HG02798 (cell line): ENCODE results near the gene IRF1.
"Not testable (repeated sequence)": the region's sequence is repeated elsewhere in the genome, so short reads cannot be mapped to it uniquely, and the experiment has no call there.

ENCODE experiments used
- ATAC-seq: cut with Tn5 transposase; IDR thresholded peaks from one replicate; pipeline ENCODE4 v1.9.1; 2021; ENCODE audit warnings: mild to moderate bottlenecking; ENCODE audit not compliant: unreplicated experiment, poor library complexity

Gene IRF1

GRCh38 chr5:132490484-132491367 is at the start of gene IRF1:
Gene IRF1, minus strand, starts transcription at chr5:132490773. Its CDS starts 1,295 bp downstream, at chr5:132489478.
- peak; percentile 84 for ATAC-seq

GRCh38 chr5:132540149-132540548 is 49.6 kb upstream of the IRF1 start:
- no peak for ATAC-seq

GRCh38 chr5:132539716-132540115 is 49.1 kb upstream of the IRF1 start:
- no peak for ATAC-seq

- no peak for ATAC-seq
These were observed 40.4 kb upstream of the IRF1 start for GRCh38 chr5:132530946-132531345.

- ATAC-seq = no peak
These were observed 38.5 kb upstream of the IRF1 start for GRCh38 chr5:132528866-132529634.

- ATAC-seq = no peak
These were observed 37.4 kb upstream of the IRF1 start for GRCh38 chr5:132528021-132528420.

GRCh38 chr5:132526974-132527564 is 36.5 kb upstream of the IRF1 start:
- ATAC-seq = peak; percentile 14

- ATAC-seq = peak; percentile 48
These were observed 35.9 kb upstream of the IRF1 start for GRCh38 chr5:132526290-132526973.

GRCh38 chr5:132525299-132525724 is 34.7 kb upstream of the IRF1 start:
- peak; percentile 71 for ATAC-seq

GRCh38 chr5:132524877-132525276 is 34.3 kb upstream of the IRF1 start:
- ATAC-seq = not testable (repeated sequence)

GRCh38 chr5:132522067-132522466 is 31.5 kb upstream of the IRF1 start:
- not testable (repeated sequence) for ATAC-seq

GRCh38 chr5:132513618-132514336 is 23.2 kb upstream of the IRF1 start:
- ATAC-seq = not testable (repeated sequence)

- ATAC-seq = no peak
These were observed 19.5 kb upstream of the IRF1 start for GRCh38 chr5:132510076-132510475.

- peak; percentile 73 for ATAC-seq
These were observed 15.6 kb upstream of the IRF1 start for GRCh38 chr5:132506094-132506692.

GRCh38 chr5:132505641-132506040 is 15.1 kb upstream of the IRF1 start:
- no peak for ATAC-seq

- no peak for ATAC-seq
These were observed 14.2 kb upstream of the IRF1 start for GRCh38 chr5:132504746-132505145.

GRCh38 chr5:132503244-132503643 is 12.7 kb upstream of the IRF1 start:
- no peak for ATAC-seq

- ATAC-seq = no peak
These were observed 11.7 kb upstream of the IRF1 start for GRCh38 chr5:132501961-132502931.
